Upper lobe of right lung (tissue), 1 donor: ENCODE measurements around the gene HPS1. TPM values are rescaled to one million over a fixed set of nuclear protein-coding genes. Genes with fewer than 3 reads are reported as not detected.
A peak's percentile ranks its signal among the peaks of the same experiment; 100 is the strongest.

Experiments used
- ATAC-seq: fragments of 200-7000 bp; cut with Tn5 transposase; one replicate; pipeline ENCODE4 v1.9.1; 2020; ENCODE audit warnings: mild to moderate bottlenecking, moderate library complexity
- DNase-seq: peaks from one replicate; pipeline ENCODE4 v3.0.0-alpha.2; 2020
- H3K27ac ChIP-seq: fragments of 200-600 bp; one replicate; pipeline ENCODE4 v1.8.0; 2022
- H3K27me3 ChIP-seq: fragments of 200-600 bp; one replicate; pipeline ENCODE4 v1.8.0; 2022; ENCODE audit warnings: mild to moderate bottlenecking
- H3K36me3 ChIP-seq: fragments of 200-600 bp; one replicate; pipeline ENCODE4 v1.8.0; 2022
- H3K4me1 ChIP-seq: fragments of 200-600 bp; one replicate; pipeline ENCODE4 v1.8.0; 2022
- H3K4me3 ChIP-seq: fragments of 200-600 bp; one replicate; pipeline ENCODE4 v1.8.0; 2022; ENCODE audit warnings: mild to moderate bottlenecking
- H3K9me3 ChIP-seq: fragments of 200-600 bp; one replicate; pipeline ENCODE4 v1.8.0; 2022
- intact Hi-C: fragments of 100-400 bp; cut with DNase I; formaldehyde crosslinking; loops from one replicate; pipeline ENCODE4 v1.11.0; 2022
- total RNA-seq: library from RNA; stranded (reverse); fragmentation: NEBNext Ultra II Directional; extraction: Animal tissue kit (Norgen Biotek cat#: 25700); gene quantifications from one replicate; pipeline ENCODE4 v1.2.1, GENCODE V29; 2021
- TF ChIP-seq, protein P1 (sequence below): fragments of 200-600 bp; IDR thresholded peaks from one replicate; pipeline ENCODE4 v1.8.0; 2022; ENCODE audit warnings: antibody characterized with exemption
- donor health status: DM: no; HTN: yes; CAD: no; lungs with severe emphysema.

Gene HPS1
- total RNA-seq, 1 donor from 2014 or later = 77.7 TPM

- peaks cover 18% of the 10 kb centered on the region for H3K4me1 ChIP-seq
- H3K4me3 ChIP-seq = peak within 1 kb of the TSS; percentile 70
- ATAC-seq (peak; percentile 93), DNase-seq (peak; percentile 95)
- TF ChIP-seq, protein P1, sequence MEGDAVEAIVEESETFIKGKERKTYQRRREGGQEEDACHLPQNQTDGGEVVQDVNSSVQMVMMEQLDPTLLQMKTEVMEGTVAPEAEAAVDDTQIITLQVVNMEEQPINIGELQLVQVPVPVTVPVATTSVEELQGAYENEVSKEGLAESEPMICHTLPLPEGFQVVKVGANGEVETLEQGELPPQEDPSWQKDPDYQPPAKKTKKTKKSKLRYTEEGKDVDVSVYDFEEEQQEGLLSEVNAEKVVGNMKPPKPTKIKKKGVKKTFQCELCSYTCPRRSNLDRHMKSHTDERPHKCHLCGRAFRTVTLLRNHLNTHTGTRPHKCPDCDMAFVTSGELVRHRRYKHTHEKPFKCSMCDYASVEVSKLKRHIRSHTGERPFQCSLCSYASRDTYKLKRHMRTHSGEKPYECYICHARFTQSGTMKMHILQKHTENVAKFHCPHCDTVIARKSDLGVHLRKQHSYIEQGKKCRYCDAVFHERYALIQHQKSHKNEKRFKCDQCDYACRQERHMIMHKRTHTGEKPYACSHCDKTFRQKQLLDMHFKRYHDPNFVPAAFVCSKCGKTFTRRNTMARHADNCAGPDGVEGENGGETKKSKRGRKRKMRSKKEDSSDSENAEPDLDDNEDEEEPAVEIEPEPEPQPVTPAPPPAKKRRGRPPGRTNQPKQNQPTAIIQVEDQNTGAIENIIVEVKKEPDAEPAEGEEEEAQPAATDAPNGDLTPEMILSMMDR = no peak
- H3K27ac ChIP-seq = peak within 1 kb of the TSS; percentile 85
- H3K27me3 ChIP-seq = no peaks in the 10 kb centered on the region
- H3K9me3 ChIP-seq = no peaks in the 10 kb centered on the region
- intact Hi-C loops = no loop called here
- H3K36me3 ChIP-seq = peaks cover 33% of the 10 kb centered on the region
Observed at GRCh38 chr10:98414932-98415730, 31.6 kb downstream of the HPS1 start, which contains the start of gene PYROXD2. PYROXD2 (minus strand) TSS chr10:98415182; CDS start chr10:98415135, 47 bp downstream.

DNA sequence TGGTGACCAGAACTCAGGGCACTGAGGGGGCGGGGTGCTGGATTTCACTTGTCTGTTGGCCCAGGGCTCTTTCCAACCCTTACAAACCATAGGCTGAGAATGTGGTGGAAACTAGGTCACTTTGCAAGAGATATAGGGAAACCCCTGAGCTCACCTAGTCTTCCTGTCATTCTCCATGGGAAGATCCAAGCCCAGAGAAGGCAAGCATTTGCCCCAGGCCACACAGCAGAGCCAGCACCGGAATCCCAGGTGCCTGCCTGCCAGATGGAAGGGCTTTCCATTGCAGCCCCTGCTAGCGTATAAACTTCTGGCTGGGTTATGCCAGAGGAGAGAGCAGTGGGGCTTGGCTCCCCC, 32.2 kb downstream of the HPS1 start:
- peak overlapping the region; percentile 85 for H3K27ac ChIP-seq
- TF ChIP-seq, protein P1 = no peak
- H3K36me3 ChIP-seq = peaks cover 27% of the 10 kb centered on the region
- no peaks in the 10 kb centered on the region for H3K27me3 ChIP-seq
- DNase-seq = no peak
- intact Hi-C loops = no loop called here
- no peaks in the 10 kb centered on the region for H3K9me3 ChIP-seq
- no peak for ATAC-seq
- H3K4me1 ChIP-seq = peaks cover 18% of the 10 kb centered on the region
- peak overlapping the region; percentile 70 for H3K4me3 ChIP-seq

- no peak for ATAC-seq
- no peak overlapping the region for H3K27ac ChIP-seq
- intact Hi-C loops = no loop called here
Observed at GRCh38 chr10:98411768-98412167, 35.0 kb downstream of the HPS1 start.

DNA sequence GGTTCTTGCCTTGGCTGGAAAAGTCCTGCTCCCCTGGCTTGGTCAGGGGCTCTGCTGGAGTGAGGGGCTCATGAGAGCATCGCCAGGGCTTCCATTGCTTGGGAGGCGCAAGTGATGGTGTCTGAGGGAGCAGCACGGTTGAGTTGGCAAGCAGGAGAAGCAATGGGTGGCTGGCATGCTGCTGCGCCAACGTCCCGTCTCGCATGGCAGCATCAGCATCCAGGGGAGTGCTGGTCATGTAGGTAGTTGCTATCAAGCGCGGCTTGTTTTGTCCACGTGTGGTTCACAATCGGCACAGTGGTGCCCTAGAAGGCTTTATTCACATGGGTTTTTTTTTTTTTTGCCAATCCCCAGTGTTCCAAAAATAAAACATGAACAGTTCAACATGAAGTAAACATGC, 35.6 kb downstream of the HPS1 start:
- no peaks in the 10 kb centered on the region for H3K9me3 ChIP-seq
- H3K36me3 ChIP-seq = no peaks in the 10 kb centered on the region
- H3K27ac ChIP-seq = no peak overlapping the region
- no peak for DNase-seq
- H3K4me3 ChIP-seq = no peak overlapping the region
- no peak for ATAC-seq
- intact Hi-C loops = no loop called here
- no peaks in the 10 kb centered on the region for H3K27me3 ChIP-seq
- H3K4me1 ChIP-seq = peaks cover 18% of the 10 kb centered on the region
- TF ChIP-seq, protein P1 = no peak

More at GRCh38 chr10:98411768-98412167, 35.0 kb downstream of the HPS1 start:
- Histone ChIP-seq H3K4me3 (no peak overlapping the region), H3K4me1 (peaks cover 18% of the 10 kb centered on the region), H3K9me3 (no peaks in the 10 kb centered on the region), H3K36me3 (peaks cover 3% of the 10 kb centered on the region), H3K27me3 (no peaks in the 10 kb centered on the region)
- DNase-seq = no peak
- TF ChIP-seq, protein P1 = no peak

GRCh38 chr10:98410759-98411158, 36.0 kb downstream of the HPS1 start:
- Histone ChIP-seq H3K27ac (no peak overlapping the region), H3K4me1 (peaks cover 18% of the 10 kb centered on the region), H3K4me3 (no peak overlapping the region), H3K36me3 (no peaks in the 10 kb centered on the region), H3K27me3 (no peaks in the 10 kb centered on the region), H3K9me3 (no peaks in the 10 kb centered on the region)
- ATAC-seq = no peak
- DNase-seq = peak; percentile 63
- TF ChIP-seq, protein P1 = no peak
- intact Hi-C loops = no loop called here
